Heart right ventricle (tissue), 16 donors: ENCODE measurements around the gene PRKCD. TPM values are rescaled to one million over a fixed set of nuclear protein-coding genes. Genes with fewer than 3 reads are reported as not detected.

Experiments
- ATAC-seq, 8 donors: fragments of 200-7000 bp; cut with Tn5 transposase; one replicate each; pipeline ENCODE4 v1.9.1; 2020; ENCODE audit warnings: mild to moderate bottlenecking in 8 of 8, moderate library complexity in 8 of 8, moderate number of reproducible peaks in 1 of 8
- DNase-seq, 2 donors: peaks; one replicate each; pipeline ENCODE4 v3.0.0-alpha.2; 2020
- H3K27ac ChIP-seq, 10 donors: fragments of 200-600 bp; sonication (generic) in 2 of 10; one replicate each; pipeline versions ENCODE4 v1.5.0 to v1.8.0; 2020 to 2022; ENCODE audit warnings: mild to moderate bottlenecking in 3 of 10
- H3K27me3 ChIP-seq, 7 donors: fragments of 200-600 bp; one replicate each; pipeline ENCODE4 v1.8.0; 2021 to 2022; ENCODE audit warnings: mild to moderate bottlenecking in 2 of 7
- H3K36me3 ChIP-seq, 9 donors: fragments of 200-600 bp; sonication (generic) in 1 of 9; one replicate each; pipeline versions ENCODE4 v1.5.0 to v1.8.0; 2020 to 2022; ENCODE audit warnings: mild to moderate bottlenecking in 2 of 9
- H3K4me1 ChIP-seq, 9 donors: fragments of 200-600 bp; sonication (generic) in 1 of 9; one replicate each; pipeline versions ENCODE4 v1.5.0 to v1.8.0; 2020 to 2022; ENCODE audit warnings: mild to moderate bottlenecking in 4 of 9
- H3K4me3 ChIP-seq, 10 donors: fragments of 200-600 bp; sonication (generic) in 2 of 10; one replicate each; pipeline versions ENCODE4 v1.5.0 to v1.8.0; 2020 to 2022; ENCODE audit warnings: mild to moderate bottlenecking in 7 of 10, moderate library complexity in 2 of 10
- H3K9me3 ChIP-seq, 11 donors: fragments of 200-600 bp in 10 of 11; sonication (generic) in 2 of 11; one replicate each; pipeline versions ENCODE4 v1.5.0 to v1.8.0; 2013 to 2022; ENCODE audit warnings: mild to moderate bottlenecking in 2 of 11, control low read depth in 1 of 11, moderate library complexity in 1 of 11
- WGBS, 2 donors: extraction: QIAGEN DNeasy Blood & Tissue Kit; methylation state at CpG; one replicate each; pipeline ENCODE4 v1.1.7; 2013; ENCODE audit warnings: inconsistent platforms in 1 of 2; 5-methylcytosine and 5-hydroxymethylcytosine counted together
- intact Hi-C, 10 donors: fragments of 100-400 bp; cut with DNase I; formaldehyde crosslinking; loops; one replicate each; pipeline versions ENCODE4 v1.11.1 to v1.14.2; 2022
- polyA plus RNA-seq, 2 donors: library from polyadenylated mRNA; stranded (reverse); fragments of 200-250 nt; gene quantifications; one replicate each; pipeline ENCODE4 v1.2.3, GENCODE V29; 2013
- total RNA-seq, 10 donors: library from RNA; stranded (reverse); fragmentation: NEBNext Ultra II Directional in 3 of 10; extraction: Animal tissue kit (Norgen Biotek cat#: 25700) in 3 of 10; gene quantifications; one replicate each; pipeline versions ENCODE4 v1.2.1 to v1.2.4, GENCODE V29; 2021 to 2023
- TF ChIP-seq, protein P1 (sequence below), 9 donors: fragments of 200-600 bp; sonication (generic) in 2 of 9; IDR thresholded peaks; one replicate each; pipeline versions ENCODE4 v1.5.0 to v1.8.0; 2021 to 2022; ENCODE audit warnings: antibody characterized with exemption in 9 of 9, mild to moderate bottlenecking in 5 of 9, moderate library complexity in 1 of 9
- donor health status: Arrhythmogenic right ventricular cardiomyopathy.
- donor health status: ischemic (EF 13 %, LVEDD 7.1; RV severe dilation, severe dysfunction).
- donor health status: healthy with polysubstance abuse.
- donor health status: DM: no; HTN: yes; CAD: no.
- donor health status: DM: no; HTN: no; CAD: no.
- donor health status: ischemic (EF 25% LVEDD 6.9; RV normal size, moderate dysfunction).
- donor health status: ischemic (EF 25% LVEDD 5.7; RV mildly dilated, moderate dysfunction).
- donor health status: healthy.
- donor health status: DM: yes; HTN: yes; CAD: no.
- donor health status: Ischemic cardiomyopathy.
- donor health status: ischemic (EF 35%, LVEDD 5.7; RV mildly dilated, moderate dysfunction).
- donor health status: nonischemic (EF 11% LVEDD 7.7; RV severe dilation, severe dysfunction).
- donor health status: DM: yes; HTN: yes; CAD: no.
- donor health status: PGD.
- donor health status: ischemic (EF 29% LVEDD 5.4; RV normal size, mild dysfunction).
- donor health status: nonischemic (EF 23%, LVEDD 6.1; RV moderate dilation, normal function).

Gene PRKCD
- total and polyA plus RNA-seq, 12 donors, result 6.6 to 28.3 (median 8.3) TPM

DNA sequence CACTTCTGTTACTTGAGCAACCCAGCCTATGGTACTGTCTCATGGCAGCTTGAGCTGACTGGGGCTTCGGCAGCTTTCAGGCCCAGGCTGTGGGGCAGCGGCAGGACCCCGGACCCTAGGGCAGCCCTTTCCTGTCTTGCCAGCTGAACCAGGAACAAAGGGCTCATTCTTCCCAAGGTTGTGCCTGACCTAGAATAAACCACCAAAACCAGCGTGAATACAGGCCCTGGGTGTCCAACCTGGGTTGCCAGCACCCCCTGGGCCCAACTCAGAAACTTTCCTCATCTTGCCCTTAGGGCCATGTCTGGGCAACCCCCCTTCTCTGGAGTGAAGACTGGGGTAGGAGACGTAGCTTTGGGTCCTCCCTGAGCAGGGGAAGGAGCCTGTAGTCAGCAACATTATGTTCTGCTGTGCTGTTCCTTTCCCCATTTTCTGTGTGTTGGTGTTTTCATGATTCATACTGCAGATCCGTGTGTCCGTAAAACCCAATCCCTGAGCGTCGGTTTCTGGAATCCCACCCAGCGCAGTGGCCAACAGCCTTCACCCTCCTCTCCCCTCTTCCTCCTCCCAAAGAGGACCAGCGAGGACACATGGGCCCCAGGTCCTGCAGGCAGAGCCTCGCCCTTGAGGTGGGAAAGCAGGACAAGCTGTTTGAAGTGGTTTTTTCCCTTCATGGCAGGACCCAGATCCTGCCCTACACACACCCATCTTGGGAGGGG lies 61.3 kb downstream of the PRKCD start:
- DNase-seq, result no peak
- WGBS, 2 donors, result 86 to 90% methylated on average over 12 of the region's 12 CpGs
- Histone ChIP-seq H3K27ac (no peak overlapping the region), H3K4me3 (no peak overlapping the region), H3K9me3 (no peaks in the 10 kb centered on the region), H3K36me3 (peaks cover 0 to 52% (median 24%) of the 10 kb centered on the region in 9 donors), H3K27me3 (peaks cover 0 to 1% (median 0%) of the 10 kb centered on the region in 7 donors), H3K4me1 (peaks cover 0 to 21% (median 0%) of the 10 kb centered on the region in 9 donors)
- TF ChIP-seq, protein P1, sequence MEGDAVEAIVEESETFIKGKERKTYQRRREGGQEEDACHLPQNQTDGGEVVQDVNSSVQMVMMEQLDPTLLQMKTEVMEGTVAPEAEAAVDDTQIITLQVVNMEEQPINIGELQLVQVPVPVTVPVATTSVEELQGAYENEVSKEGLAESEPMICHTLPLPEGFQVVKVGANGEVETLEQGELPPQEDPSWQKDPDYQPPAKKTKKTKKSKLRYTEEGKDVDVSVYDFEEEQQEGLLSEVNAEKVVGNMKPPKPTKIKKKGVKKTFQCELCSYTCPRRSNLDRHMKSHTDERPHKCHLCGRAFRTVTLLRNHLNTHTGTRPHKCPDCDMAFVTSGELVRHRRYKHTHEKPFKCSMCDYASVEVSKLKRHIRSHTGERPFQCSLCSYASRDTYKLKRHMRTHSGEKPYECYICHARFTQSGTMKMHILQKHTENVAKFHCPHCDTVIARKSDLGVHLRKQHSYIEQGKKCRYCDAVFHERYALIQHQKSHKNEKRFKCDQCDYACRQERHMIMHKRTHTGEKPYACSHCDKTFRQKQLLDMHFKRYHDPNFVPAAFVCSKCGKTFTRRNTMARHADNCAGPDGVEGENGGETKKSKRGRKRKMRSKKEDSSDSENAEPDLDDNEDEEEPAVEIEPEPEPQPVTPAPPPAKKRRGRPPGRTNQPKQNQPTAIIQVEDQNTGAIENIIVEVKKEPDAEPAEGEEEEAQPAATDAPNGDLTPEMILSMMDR (IDR thresholded peaks at IDR 0.05), result no peak
- no peak for ATAC-seq
- intact Hi-C loops, result loop anchor here in 3 of 10 donors (5.0 to 10.0 kb wide), 3 partner anchors 482 to 492 kb away; no protein-coding TSS in a partner anchor

- Histone ChIP-seq H3K9me3 (no peaks in the 10 kb centered on the region), H3K27ac (no peak overlapping the region), H3K36me3 (peaks cover 0 to 59% (median 30%) of the 10 kb centered on the region in 9 donors), H3K27me3 (no peaks in the 10 kb centered on the region), H3K4me3 (no peak overlapping the region), H3K4me1 (peaks cover 0 to 15% (median 0%) of the 10 kb centered on the region in 9 donors)
- intact Hi-C loops, result loop anchor here in 3 of 10 donors (5.0 to 10.0 kb wide), 3 partner anchors 482 to 492 kb away; no protein-coding TSS in a partner anchor
- no peak for DNase-seq
- TF ChIP-seq, protein P1 (IDR thresholded peaks at IDR 0.05), result no peak
- 78 to 81% methylated on average over 7 of the region's 7 CpGs for WGBS, 2 donors
- no peak for ATAC-seq
Observed at GRCh38 chr3:53223025-53223424, 62.0 kb downstream of the PRKCD start.

DNA sequence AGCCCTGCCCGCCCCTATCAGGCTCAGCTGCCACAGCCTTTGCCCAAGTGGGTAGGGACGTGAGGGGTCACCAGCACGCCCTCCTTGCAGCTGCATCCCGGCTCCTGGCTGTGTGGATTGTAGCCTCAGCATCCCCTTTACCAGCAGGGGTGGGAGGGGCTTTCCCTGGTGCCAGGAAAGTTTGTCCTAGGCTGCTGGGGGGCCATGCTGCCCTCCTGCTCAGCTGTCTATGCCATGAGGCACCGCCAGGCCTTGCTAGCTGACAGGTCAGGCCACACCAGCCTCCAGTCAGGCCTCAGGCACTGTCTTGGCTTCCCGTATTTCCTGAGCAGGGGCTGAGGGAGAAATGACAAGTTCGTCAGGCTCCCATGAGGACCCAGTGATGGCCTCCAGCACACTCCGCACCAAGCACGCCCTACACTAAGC lies 62.5 kb downstream of the PRKCD start:
- TF ChIP-seq, protein P1 (IDR thresholded peaks at IDR 0.05), result no peak
- no peaks in the 10 kb centered on the region for H3K27me3 ChIP-seq
- no peak overlapping the region for H3K4me3 ChIP-seq
- intact Hi-C loops, result loop anchor here in 3 of 10 donors (5.0 to 10.0 kb wide), 3 partner anchors 481 to 491 kb away; no protein-coding TSS in a partner anchor
- ATAC-seq (peak in 3 of 8 donors; percentile 6 to 20 (median 11)), DNase-seq (no peak)
- H3K27ac ChIP-seq, result peak overlapping the region in 1 of 10 donors; percentile 16
- peaks cover 0 to 64% (median 36%) of the 10 kb centered on the region in 9 donors for H3K36me3 ChIP-seq
- H3K4me1 ChIP-seq, result peaks cover 0 to 11% (median 0%) of the 10 kb centered on the region in 9 donors
- H3K9me3 ChIP-seq, result no peaks in the 10 kb centered on the region
- WGBS, 2 donors, result 80 to 82% methylated on average over 9 of the region's 9 CpGs

DNA sequence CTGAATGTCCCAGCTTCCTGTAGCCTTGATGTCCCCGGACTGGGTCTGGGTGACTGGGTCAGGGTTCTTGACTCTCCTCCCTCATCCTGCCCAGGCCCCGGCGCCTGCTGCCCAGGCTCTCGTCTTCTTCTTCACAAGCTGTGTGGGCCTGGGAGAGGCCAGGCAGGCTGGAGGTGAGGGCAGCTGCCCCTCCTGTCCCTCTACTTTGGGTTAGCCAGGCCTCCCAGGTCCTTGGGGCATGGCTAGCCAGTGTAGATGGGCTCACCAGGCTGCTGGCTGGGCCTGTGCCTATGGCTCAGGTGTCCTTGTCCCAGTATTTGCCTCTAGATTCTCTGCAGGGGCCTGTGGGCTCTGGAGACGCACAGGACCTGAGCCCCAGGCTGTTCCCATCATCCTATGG lies 63.0 kb downstream of the PRKCD start:
- no peaks in the 10 kb centered on the region for H3K27me3 ChIP-seq
- H3K4me3 ChIP-seq, result no peak overlapping the region
- peak in 4 of 8 donors; percentile 3 to 18 (median 7) for ATAC-seq
- H3K36me3 ChIP-seq, result peaks cover 0 to 69% (median 40%) of the 10 kb centered on the region in 9 donors
- H3K9me3 ChIP-seq, result no peaks in the 10 kb centered on the region
- 75 to 80% methylated on average over 5 of the region's 5 CpGs for WGBS, 2 donors
- no peak for DNase-seq
- H3K27ac ChIP-seq, result peak overlapping the region in 1 of 10 donors; percentile 16
- intact Hi-C loops, result loop anchor here in 3 of 10 donors (5.0 to 10.0 kb wide), 3 partner anchors 481 to 491 kb away; no protein-coding TSS in a partner anchor
- TF ChIP-seq, protein P1 (IDR thresholded peaks at IDR 0.05), result no peak
- H3K4me1 ChIP-seq, result peaks cover 0 to 8% (median 0%) of the 10 kb centered on the region in 9 donors
